Measurements from ENCODE around the gene PLEKHA8. TPM values are rescaled to one million over a fixed set of nuclear protein-coding genes. Genes with fewer than 3 reads are reported as not detected.

PLEKHA8 gene
- total and polyA plus RNA-seq, 10 of the 15 experiments (the other 5 are each of a cell fraction or from before 2014, with no cell fraction given), result 1.1 to 13.2 (median 5.7) TPM

DNA sequence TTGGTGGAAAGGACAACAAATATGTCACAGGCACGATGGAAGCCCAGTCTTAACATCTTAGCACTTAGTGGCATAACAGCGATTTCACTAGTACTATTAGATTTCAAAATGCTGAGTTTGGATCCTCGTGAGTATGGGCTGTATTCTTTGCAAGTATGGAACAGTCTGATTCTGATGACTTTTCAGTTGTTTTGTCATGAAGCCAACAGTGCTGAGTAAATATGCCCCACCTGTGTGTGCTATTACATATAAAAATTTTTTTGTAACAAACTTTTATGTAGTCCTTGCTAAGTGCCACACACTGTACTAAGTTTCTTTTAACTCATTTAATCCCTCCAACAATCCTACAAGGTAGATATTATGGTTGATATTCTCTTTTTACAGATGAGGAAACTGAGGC lies 137.4 kb downstream of the PLEKHA8 start:
- Histone ChIP-seq H3K9ac (ENCODE audit: control insufficient read depth, insufficient read depth, low read length) (no peak overlapping the region), H3K36me3 (ENCODE audit: control insufficient read depth in 2 of 2, insufficient read depth in 2 of 2, low read length in 1 of 2) (no peaks in the 10 kb centered on the region), H3K9me3 (replicated peaks; ENCODE audit: control insufficient read depth, insufficient read depth, low read length) (no peaks in the 10 kb centered on the region), H3K79me2 (ENCODE audit: control insufficient read depth, insufficient read depth, low read length) (no peaks in the 10 kb centered on the region), H3K4me2 (ENCODE audit: control insufficient read depth, insufficient read depth) (no peak overlapping the region), H3K4me1 (ENCODE audit: control insufficient read depth, insufficient read depth, low read length) (peaks cover 21% of the 10 kb centered on the region), H2AFZ (ENCODE audit: control insufficient read depth, low read depth, low read length) (no peak overlapping the region), H4K20me1 (ENCODE audit: control insufficient read depth, insufficient read depth) (no peaks in the 10 kb centered on the region), H3K27ac (ENCODE audit: control insufficient read depth, insufficient read depth) (no peak overlapping the region), H3K27me3 (replicated peaks in 1 of 2; ENCODE audit: control insufficient read depth in 2 of 2, insufficient read depth in 2 of 2, low read length in 1 of 2) (no peaks in the 10 kb centered on the region), H3K4me3 (no peak overlapping the region)
- DNase-seq (ENCODE audit: low read depth, low spot score) (no peak), ATAC-seq (no peak), FAIRE-seq (no peak)
- ChIA-PET SMC1A (ENCODE audit: uncharacterized antibody, unreplicated experiment) (interaction anchor here (0.6 to 9.4 kb wide), 8 partner anchors 10 to 247 kb away, joined by 3 to 148 read pairs (median 9); no protein-coding TSS in a partner anchor), RAD21 (ENCODE audit: unreplicated experiment) (interaction anchor here (0.7 to 4.4 kb wide), 5 partner anchors 59 to 187 kb away, joined by 3 to 42 read pairs (median 3); no protein-coding TSS in a partner anchor), POLR2A (interaction anchor here (1.9 kb wide), 1 partner anchor 12 kb away, joined by 6 read pairs; no protein-coding TSS in a partner anchor), CTCF (interaction anchor here (0.8 to 1.9 kb wide), 12 partner anchors 13 to 399 kb away, joined by 3 to 12 read pairs (median 4); no protein-coding TSS in a partner anchor)
- no TSS peak for BruUV-seq (replicated peaks)
- intact Hi-C loops (cut with micrococcal nuclease; ENCODE audit: unreplicated experiment) (loop anchor here (2.0 kb wide), 2 partner anchors 119 to 185 kb away; partner anchors contain the start of gene ZNRF2), in situ Hi-C loops (cut with MboI) (no loop called here)
- 66% methylated on average over 3 of the region's 3 CpGs for WGBS (ENCODE audit: insufficient coverage, insufficient replicate concordance, low lambda C conversion rate, missing lambda C conversion rate)
- TF ChIP-seq CBX5 (IDR thresholded peaks at IDR 0.05; ENCODE audit: low read depth), result no peak
- TF ChIP-seq, protein P1, sequence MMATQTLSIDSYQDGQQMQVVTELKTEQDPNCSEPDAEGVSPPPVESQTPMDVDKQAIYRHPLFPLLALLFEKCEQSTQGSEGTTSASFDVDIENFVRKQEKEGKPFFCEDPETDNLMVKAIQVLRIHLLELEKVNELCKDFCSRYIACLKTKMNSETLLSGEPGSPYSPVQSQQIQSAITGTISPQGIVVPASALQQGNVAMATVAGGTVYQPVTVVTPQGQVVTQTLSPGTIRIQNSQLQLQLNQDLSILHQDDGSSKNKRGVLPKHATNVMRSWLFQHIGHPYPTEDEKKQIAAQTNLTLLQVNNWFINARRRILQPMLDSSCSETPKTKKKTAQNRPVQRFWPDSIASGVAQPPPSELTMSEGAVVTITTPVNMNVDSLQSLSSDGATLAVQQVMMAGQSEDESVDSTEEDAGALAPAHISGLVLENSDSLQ (IDR thresholded peaks at IDR 0.05), result no peak
- TF ChIP-seq, protein P2, sequence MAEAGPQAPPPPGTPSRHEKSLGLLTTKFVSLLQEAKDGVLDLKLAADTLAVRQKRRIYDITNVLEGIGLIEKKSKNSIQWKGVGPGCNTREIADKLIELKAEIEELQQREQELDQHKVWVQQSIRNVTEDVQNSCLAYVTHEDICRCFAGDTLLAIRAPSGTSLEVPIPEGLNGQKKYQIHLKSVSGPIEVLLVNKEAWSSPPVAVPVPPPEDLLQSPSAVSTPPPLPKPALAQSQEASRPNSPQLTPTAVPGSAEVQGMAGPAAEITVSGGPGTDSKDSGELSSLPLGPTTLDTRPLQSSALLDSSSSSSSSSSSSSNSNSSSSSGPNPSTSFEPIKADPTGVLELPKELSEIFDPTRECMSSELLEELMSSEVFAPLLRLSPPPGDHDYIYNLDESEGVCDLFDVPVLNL (IDR thresholded peaks at IDR 0.05; ENCODE audit: low read depth, low read length), result no peak
- TF ChIP-seq, protein P3, sequence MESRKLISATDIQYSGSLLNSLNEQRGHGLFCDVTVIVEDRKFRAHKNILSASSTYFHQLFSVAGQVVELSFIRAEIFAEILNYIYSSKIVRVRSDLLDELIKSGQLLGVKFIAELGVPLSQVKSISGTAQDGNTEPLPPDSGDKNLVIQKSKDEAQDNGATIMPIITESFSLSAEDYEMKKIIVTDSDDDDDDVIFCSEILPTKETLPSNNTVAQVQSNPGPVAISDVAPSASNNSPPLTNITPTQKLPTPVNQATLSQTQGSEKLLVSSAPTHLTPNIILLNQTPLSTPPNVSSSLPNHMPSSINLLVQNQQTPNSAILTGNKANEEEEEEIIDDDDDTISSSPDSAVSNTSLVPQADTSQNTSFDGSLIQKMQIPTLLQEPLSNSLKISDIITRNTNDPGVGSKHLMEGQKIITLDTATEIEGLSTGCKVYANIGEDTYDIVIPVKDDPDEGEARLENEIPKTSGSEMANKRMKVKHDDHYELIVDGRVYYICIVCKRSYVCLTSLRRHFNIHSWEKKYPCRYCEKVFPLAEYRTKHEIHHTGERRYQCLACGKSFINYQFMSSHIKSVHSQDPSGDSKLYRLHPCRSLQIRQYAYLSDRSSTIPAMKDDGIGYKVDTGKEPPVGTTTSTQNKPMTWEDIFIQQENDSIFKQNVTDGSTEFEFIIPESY (IDR thresholded peaks at IDR 0.05), result no peak
- TF ChIP-seq RUNX3 (IDR thresholded peaks at IDR 0.05; ENCODE audit: low read length), result no peak
- TF ChIP-seq, protein P4, sequence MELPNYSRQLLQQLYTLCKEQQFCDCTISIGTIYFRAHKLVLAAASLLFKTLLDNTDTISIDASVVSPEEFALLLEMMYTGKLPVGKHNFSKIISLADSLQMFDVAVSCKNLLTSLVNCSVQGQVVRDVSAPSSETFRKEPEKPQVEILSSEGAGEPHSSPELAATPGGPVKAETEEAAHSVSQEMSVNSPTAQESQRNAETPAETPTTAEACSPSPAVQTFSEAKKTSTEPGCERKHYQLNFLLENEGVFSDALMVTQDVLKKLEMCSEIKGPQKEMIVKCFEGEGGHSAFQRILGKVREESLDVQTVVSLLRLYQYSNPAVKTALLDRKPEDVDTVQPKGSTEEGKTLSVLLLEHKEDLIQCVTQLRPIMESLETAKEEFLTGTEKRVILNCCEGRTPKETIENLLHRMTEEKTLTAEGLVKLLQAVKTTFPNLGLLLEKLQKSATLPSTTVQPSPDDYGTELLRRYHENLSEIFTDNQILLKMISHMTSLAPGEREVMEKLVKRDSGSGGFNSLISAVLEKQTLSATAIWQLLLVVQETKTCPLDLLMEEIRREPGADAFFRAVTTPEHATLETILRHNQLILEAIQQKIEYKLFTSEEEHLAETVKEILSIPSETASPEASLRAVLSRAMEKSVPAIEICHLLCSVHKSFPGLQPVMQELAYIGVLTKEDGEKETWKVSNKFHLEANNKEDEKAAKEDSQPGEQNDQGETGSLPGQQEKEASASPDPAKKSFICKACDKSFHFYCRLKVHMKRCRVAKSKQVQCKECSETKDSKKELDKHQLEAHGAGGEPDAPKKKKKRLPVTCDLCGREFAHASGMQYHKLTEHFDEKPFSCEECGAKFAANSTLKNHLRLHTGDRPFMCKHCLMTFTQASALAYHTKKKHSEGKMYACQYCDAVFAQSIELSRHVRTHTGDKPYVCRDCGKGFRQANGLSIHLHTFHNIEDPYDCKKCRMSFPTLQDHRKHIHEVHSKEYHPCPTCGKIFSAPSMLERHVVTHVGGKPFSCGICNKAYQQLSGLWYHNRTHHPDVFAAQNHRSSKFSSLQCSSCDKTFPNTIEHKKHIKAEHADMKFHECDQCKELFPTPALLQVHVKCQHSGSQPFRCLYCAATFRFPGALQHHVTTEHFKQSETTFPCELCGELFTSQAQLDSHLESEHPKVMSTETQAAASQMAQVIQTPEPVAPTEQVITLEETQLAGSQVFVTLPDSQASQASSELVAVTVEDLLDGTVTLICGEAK (IDR thresholded peaks at IDR 0.05; ENCODE audit: borderline replicate concordance), result no peak
- TF ChIP-seq POLR2AphosphoS5 (IDR thresholded peaks at IDR 0.05; ENCODE audit: low read length), result no peak
- TF ChIP-seq, protein P5, sequence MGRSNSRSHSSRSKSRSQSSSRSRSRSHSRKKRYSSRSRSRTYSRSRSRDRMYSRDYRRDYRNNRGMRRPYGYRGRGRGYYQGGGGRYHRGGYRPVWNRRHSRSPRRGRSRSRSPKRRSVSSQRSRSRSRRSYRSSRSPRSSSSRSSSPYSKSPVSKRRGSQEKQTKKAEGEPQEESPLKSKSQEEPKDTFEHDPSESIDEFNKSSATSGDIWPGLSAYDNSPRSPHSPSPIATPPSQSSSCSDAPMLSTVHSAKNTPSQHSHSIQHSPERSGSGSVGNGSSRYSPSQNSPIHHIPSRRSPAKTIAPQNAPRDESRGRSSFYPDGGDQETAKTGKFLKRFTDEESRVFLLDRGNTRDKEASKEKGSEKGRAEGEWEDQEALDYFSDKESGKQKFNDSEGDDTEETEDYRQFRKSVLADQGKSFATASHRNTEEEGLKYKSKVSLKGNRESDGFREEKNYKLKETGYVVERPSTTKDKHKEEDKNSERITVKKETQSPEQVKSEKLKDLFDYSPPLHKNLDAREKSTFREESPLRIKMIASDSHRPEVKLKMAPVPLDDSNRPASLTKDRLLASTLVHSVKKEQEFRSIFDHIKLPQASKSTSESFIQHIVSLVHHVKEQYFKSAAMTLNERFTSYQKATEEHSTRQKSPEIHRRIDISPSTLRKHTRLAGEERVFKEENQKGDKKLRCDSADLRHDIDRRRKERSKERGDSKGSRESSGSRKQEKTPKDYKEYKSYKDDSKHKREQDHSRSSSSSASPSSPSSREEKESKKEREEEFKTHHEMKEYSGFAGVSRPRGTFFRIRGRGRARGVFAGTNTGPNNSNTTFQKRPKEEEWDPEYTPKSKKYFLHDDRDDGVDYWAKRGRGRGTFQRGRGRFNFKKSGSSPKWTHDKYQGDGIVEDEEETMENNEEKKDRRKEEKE (IDR thresholded peaks at IDR 0.05), result no peak
- no peak for TF ChIP-seq IRF4 (IDR thresholded peaks at IDR 0.05; ENCODE audit: low read depth, low read length)
- no peak for TF ChIP-seq BCL11A (IDR thresholded peaks at IDR 0.05; ENCODE audit: low read depth, low read length)
- TF ChIP-seq NR2C2 (IDR thresholded peaks at IDR 0.05; ENCODE audit: borderline replicate concordance, control insufficient read depth, insufficient read length, low read depth), result no peak
- no peak for TF ChIP-seq ZSCAN29 (IDR thresholded peaks at IDR 0.05)
- TF ChIP-seq RB1 (IDR thresholded peaks at IDR 0.05; ENCODE audit: borderline replicate concordance), result no peak
